ENCODE results near the gene ZMYND11.

- TF ChIP-seq EZH2 (IDR thresholded peaks at IDR 0.05; ENCODE audit: low read length, missing control alignments) (no peak), CTCF (conservative IDR thresholded peaks at IDR 0.05 in 1 of 2, IDR thresholded peaks at IDR 0.05 in 1 of 2; ENCODE audit: low read depth in 1 of 2, low read length in 2 of 2) (no peak)
These were observed 97.6 kb downstream of the ZMYND11 start for GRCh38 chr10:232878-233277.
